Spleen (tissue), 11 donors: Measurements from ENCODE around the gene LAIR2. TPM values are rescaled to one million over a fixed set of nuclear protein-coding genes. Genes with fewer than 3 reads are reported as not detected.

Experiments
- DNase-seq: peaks from one replicate; pipeline ENCODE4 v3.0.0-alpha.2; 2020
- H3K27ac ChIP-seq, 8 donors: fragments of 200-600 bp; sonication (generic) in 7 of 8; 1 replicate in 4 of 8; 2 replicates in 4 of 8; pipeline versions ENCODE4 v1.5.0 to v1.8.0; 2016 to 2021; ENCODE audit warnings: inconsistent platforms in 4 of 8, mild to moderate bottlenecking in 4 of 8, moderate library complexity in 1 of 8
- H3K27me3 ChIP-seq, 7 donors: fragments of 200-600 bp; sonication (generic) in 6 of 7; replicated peaks in 1 of 7; 1 replicate in 4 of 7; 2 replicates in 3 of 7; pipeline versions ENCODE4 v1.5.0 to v1.8.0; 2016 to 2021; ENCODE audit warnings: inconsistent platforms in 3 of 7, mild to moderate bottlenecking in 1 of 7
- H3K36me3 ChIP-seq, 6 donors: fragments of 200-600 bp; sonication (generic) in 5 of 6; 1 replicate in 4 of 6; 2 replicates in 2 of 6; pipeline versions ENCODE4 v1.5.0 to v1.8.0; 2016 to 2021; ENCODE audit warnings: inconsistent platforms in 2 of 6
- H3K4me1 ChIP-seq, 6 donors: fragments of 200-600 bp; sonication (generic) in 5 of 6; 1 replicate in 3 of 6; 2 replicates in 3 of 6; pipeline versions ENCODE4 v1.5.0 to v1.8.0; 2016 to 2021; ENCODE audit warnings: inconsistent platforms in 3 of 6
- H3K4me3 ChIP-seq, 8 donors: fragments of 200-600 bp; sonication (generic) in 7 of 8; 1 replicate in 4 of 8; 2 replicates in 4 of 8; pipeline versions ENCODE4 v1.5.0 to v1.8.0; 2016 to 2021; ENCODE audit warnings: inconsistent platforms in 4 of 8, mild to moderate bottlenecking in 4 of 8, moderate library complexity in 2 of 8
- H3K9me3 ChIP-seq, 8 donors: fragments of 200-600 bp; sonication (generic) in 7 of 8; 1 replicate in 4 of 8; 2 replicates in 4 of 8; pipeline versions ENCODE4 v1.5.0 to v1.8.0; 2016 to 2021; ENCODE audit warnings: inconsistent platforms in 4 of 8
- CTCF ChIP-seq, 11 experiments: fragments of 200-600 bp in 7 of 11; fragments of 450-650 bp in 4 of 11; sonication (generic) in 4 of 11; IDR thresholded peaks in 8 of 11; conservative IDR thresholded peaks in 3 of 11; 1 replicate in 7 of 11; 2 replicates in 4 of 11; pipeline versions ENCODE4 v1.4.0 to v1.8.0; 2016 to 2021; ENCODE audit warnings: antibody characterized with exemption in 11 of 11, inconsistent platforms in 4 of 11, mild to moderate bottlenecking in 1 of 11
- POLR2A ChIP-seq, 3 donors: fragments of 450-650 bp; IDR thresholded peaks; one replicate each; pipeline ENCODE4 v1.5.1; 2017; ENCODE audit warnings: antibody characterized with exemption in 3 of 3, mild to moderate bottlenecking in 1 of 3
- POLR2AphosphoS5 ChIP-seq, 3 donors: sonication (generic); formaldehyde crosslinking; IDR thresholded peaks; one replicate each; pipeline ENCODE4 v1.5.1; 2017; ENCODE audit warnings: antibody characterized with exemption in 3 of 3
- WGBS, 5 donors: extraction: QIAGEN DNeasy Blood & Tissue Kit in 3 of 5; methylation state at CpG; one replicate each; pipeline versions ENCODE4 v1.1.5 to v1.1.7; 2013 to 2018; 5-methylcytosine and 5-hydroxymethylcytosine counted together
- intact Hi-C: fragments of 100-400 bp; cut with DNase I; formaldehyde crosslinking; loops from one replicate; pipeline ENCODE4 v1.15.0; 2023; ENCODE audit warnings: low total_unique reads
- polyA plus RNA-seq, 3 donors: library from polyadenylated mRNA; stranded (reverse); fragments of 200-250 nt; gene quantifications; one replicate each; pipeline ENCODE4 v1.2.1, GENCODE V29; 2013
- total RNA-seq, 7 donors: library from RNA; depleted of rRNA in 3 of 7; stranded (reverse); fragments of >200 nt in 3 of 7; fragmentation: NEBNext Ultra II Directional in 4 of 7; extraction: Animal tissue kit (Norgen Biotek cat#: 25700) in 4 of 7; gene quantifications; one replicate each; pipeline versions ENCODE4 v1.1.0 to v1.2.1, GENCODE V29; 2016 to 2021
- donor health status: healthy with polysubstance abuse.
- donor health status: DM: no; HTN: no; CAD: no; lungs with moderate emphysema.
- donor health status: DM: no; HTN: no; CAD: no.
- donor health status: Bipolar disorder and iron deficiency.
- donor health status: healthy.
- donor health status: DM: no; HTN: no; CAD: no.
- donor health status: DM: yes; HTN: yes; CAD: no.

The LAIR2 gene
- total and polyA plus RNA-seq, 10 donors, result 0.28 to 4.9 (median 3.1) TPM; not detected in 4

- intact Hi-C loops, result no loop called here
- TF ChIP-seq POLR2A (IDR thresholded peaks at IDR 0.05) (no peak), POLR2AphosphoS5 (IDR thresholded peaks at IDR 0.05) (peak in 1 of 3 donors; percentile 34), CTCF (IDR thresholded peaks at IDR 0.05 in 8 of 11, conservative IDR thresholded peaks at IDR 0.05 in 3 of 11) (no peak)
Measured at GRCh38 chr19:54532528-54532927, 29.9 kb downstream of the LAIR2 start.

GRCh38 chr19:54533476-54533875 is 30.8 kb downstream of the LAIR2 start:
- Histone ChIP-seq H3K4me3 (peak overlapping the region in 1 of 8 donors; percentile 34), H3K36me3 (no peaks in the 10 kb centered on the region), H3K9me3 (no peaks in the 10 kb centered on the region), H3K27ac (peak overlapping the region in 1 of 8 donors; percentile 54), H3K27me3 (peaks cover 0 to 44% (median 0%) of the 10 kb centered on the region in 7 donors), H3K4me1 (peaks cover 0 to 27% (median 6%) of the 10 kb centered on the region in 6 donors)
- 73 to 88% (median 83%) methylated on average over 8 of the region's 8 CpGs for WGBS, 5 donors
- no peak for DNase-seq
- TF ChIP-seq POLR2A (IDR thresholded peaks at IDR 0.05) (no peak), CTCF (IDR thresholded peaks at IDR 0.05 in 8 of 11, conservative IDR thresholded peaks at IDR 0.05 in 3 of 11) (no peak), POLR2AphosphoS5 (IDR thresholded peaks at IDR 0.05) (no peak)
- intact Hi-C loops, result no loop called here

More at GRCh38 chr19:54532528-54532927, 29.9 kb downstream of the LAIR2 start:
- 42 to 51% (median 49%) methylated on average over 4 of the region's 4 CpGs for whole genome bisulfite sequencing, 5 donors
- no peaks in the 10 kb centered on the region for H3K9me3 ChIP-seq
- peak overlapping the region in 1 of 8 donors; percentile 34 for H3K4me3 ChIP-seq
- no peak for DNase-seq
- H3K27ac ChIP-seq, result peak overlapping the region in 2 of 8 donors; percentile 7 to 54
- H3K27me3 ChIP-seq, result peaks cover 0 to 44% (median 0%) of the 10 kb centered on the region in 7 donors
- H3K4me1 ChIP-seq, result peaks cover 0 to 27% (median 6%) of the 10 kb centered on the region in 6 donors
- H3K36me3 ChIP-seq, result no peaks in the 10 kb centered on the region

- DNase-seq, result no peak
- Histone ChIP-seq H3K27me3 (peaks cover 0 to 44% (median 0%) of the 10 kb centered on the region in 7 donors), H3K4me3 (peak overlapping the region in 1 of 8 donors; percentile 34), H3K36me3 (no peaks in the 10 kb centered on the region), H3K4me1 (peaks cover 0 to 27% (median 6%) of the 10 kb centered on the region in 6 donors), H3K9me3 (no peaks in the 10 kb centered on the region), H3K27ac (no peak overlapping the region)
- TF ChIP-seq POLR2AphosphoS5 (IDR thresholded peaks at IDR 0.05) (no peak), CTCF (IDR thresholded peaks at IDR 0.05 in 8 of 11, conservative IDR thresholded peaks at IDR 0.05 in 3 of 11) (no peak), POLR2A (IDR thresholded peaks at IDR 0.05) (no peak)
- intact Hi-C loops, result no loop called here
- WGBS, 5 donors, result 69 to 81% (median 72%) methylated on average over 7 to 8 of the region's 8 CpGs
Measured at GRCh38 chr19:54534156-54534555, 31.5 kb downstream of the LAIR2 start.

GRCh38 chr19:54535601-54536000 is 33.0 kb downstream of the LAIR2 start:
- H3K27ac ChIP-seq, result no peak overlapping the region
- intact Hi-C loops, result no loop called here
- no peak overlapping the region for H3K4me3 ChIP-seq
- H3K27me3 ChIP-seq, result peaks cover 0 to 39% (median 0%) of the 10 kb centered on the region in 7 donors
- 80 to 86% (median 85%) methylated on average over 9 of the region's 9 CpGs for WGBS, 5 donors
- no peak for DNase-seq
- peaks cover 0 to 27% (median 6%) of the 10 kb centered on the region in 6 donors for H3K4me1 ChIP-seq
- H3K9me3 ChIP-seq, result no peaks in the 10 kb centered on the region
- no peak for TF ChIP-seq CTCF (IDR thresholded peaks at IDR 0.05 in 8 of 11, conservative IDR thresholded peaks at IDR 0.05 in 3 of 11)
- TF ChIP-seq POLR2A (IDR thresholded peaks at IDR 0.05), result no peak
- H3K36me3 ChIP-seq, result no peaks in the 10 kb centered on the region
